ENCODE results near the gene PTPRS. TPM values are rescaled to one million over a fixed set of nuclear protein-coding genes. Genes with fewer than 3 reads are reported as not detected.

Gene PTPRS
- polyA plus RNA-seq, 1 donor: 44.8 TPM

DNA sequence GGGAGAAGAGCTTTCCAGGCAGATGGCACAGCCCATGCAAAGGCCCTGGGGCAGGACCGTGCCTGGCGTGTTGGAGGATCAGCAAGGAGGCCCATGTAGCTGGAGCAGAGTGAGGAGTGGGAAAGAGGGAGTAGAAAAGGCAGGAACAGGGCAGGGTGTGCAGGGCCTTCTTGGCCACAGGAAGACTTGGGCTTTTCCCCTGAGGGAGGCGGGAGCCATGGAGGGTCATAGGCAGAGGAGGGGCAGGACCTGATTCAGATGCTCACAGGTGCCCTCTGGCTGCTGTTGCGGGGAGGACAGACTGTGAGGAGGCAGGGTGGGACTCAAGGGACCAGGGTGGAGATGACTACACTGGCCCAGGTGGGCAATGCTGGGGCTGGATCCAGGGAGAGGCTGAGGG is 13.8 kb upstream of the PTPRS start:
- DNase-seq: no peak

DNA sequence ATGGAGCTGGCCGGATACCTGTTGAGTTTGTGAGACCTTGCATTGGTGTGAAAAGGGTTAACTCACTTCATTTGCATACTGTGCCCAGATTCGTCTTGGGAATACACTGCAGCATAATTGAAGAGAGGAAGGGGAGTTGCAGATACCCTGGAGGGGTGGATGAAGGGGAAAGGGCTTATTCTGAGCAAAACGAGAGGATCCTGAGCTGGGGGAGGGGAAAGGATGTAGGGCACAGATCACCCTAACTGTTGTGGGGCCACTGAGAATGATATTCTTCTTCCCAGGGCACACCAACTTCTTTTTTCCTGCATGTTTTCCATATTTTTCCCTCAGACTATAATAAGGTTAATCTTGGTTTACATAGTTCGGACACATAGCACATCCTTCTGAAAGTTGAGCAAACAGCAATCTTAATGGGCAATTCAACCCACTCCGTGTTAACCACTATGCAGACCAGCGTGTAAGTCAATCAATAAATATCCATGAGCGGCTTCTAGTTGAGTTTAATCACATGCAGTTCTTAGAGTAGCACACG is 11.7 kb upstream of the PTPRS start:
- no peak for DNase-seq

DNA sequence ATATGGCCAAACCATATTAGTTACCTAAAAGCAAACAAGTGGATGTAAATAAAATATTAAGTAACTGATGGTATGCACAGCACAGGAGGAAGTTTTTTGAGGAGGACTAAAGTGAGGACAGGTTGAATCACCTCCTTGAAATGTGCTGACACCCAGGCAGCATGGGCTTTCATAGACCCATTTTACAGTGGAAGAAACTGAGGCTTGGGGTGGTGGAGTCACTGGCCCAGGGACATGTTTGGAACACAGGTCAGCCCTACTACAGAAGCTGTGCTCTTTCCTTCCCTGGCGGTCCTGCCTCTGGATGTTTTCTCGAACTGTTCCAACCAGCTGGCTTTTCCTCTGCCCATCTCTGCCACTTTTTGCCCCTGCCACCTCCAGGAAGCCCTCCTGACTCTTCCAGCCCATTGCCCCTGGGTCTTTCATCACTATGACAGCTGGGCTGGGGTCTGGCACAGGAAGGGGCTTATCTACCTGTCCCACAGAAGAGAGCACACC is 11.2 kb upstream of the PTPRS start:
- no peak for DNase-seq

GRCh38 chr19:5349041-5349440 is 8.4 kb upstream of the PTPRS start:
- no peak for DNase-seq

- DNase-seq: no peak
Observed at GRCh38 chr19:5345895-5346386, 5.3 kb upstream of the PTPRS start.

GRCh38 chr19:5343848-5344247 is 3.2 kb upstream of the PTPRS start:
- DNase-seq: no peak

DNA sequence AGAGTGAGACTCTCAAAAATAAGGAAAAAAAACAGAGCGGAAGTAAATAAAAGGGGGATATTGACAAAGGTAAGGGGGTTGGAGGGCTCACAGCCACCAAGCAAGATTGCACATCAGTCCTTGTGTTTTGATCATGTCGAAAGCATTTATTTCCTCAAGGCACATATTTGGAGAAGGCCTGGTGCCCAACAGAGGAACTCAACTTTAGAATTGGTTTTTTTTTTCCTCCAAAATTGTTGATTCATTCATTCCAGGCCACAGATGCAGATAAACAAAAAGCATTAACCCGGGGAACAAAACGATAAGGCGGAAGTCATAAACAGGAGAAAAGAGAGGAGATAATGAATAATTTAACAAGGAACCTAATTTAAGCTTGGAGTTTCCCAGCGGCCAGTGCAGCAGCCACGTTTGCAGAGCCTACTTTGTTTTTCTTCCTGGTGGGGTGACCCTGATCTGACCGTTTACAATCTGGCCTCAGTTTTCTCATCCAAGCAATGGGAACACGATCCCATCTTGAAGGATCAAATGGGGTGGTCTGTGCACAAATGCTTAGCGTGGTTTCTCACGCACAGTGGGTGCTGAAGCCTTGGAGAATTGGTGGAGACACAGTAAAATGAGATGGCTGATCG is 2.1 kb upstream of the PTPRS start:
- DNase-seq: no peak

- no peak for DNase-seq
Observed at GRCh38 chr19:5341981-5342380, 1.4 kb upstream of the PTPRS start.

GRCh38 chr19:5341448-5341820 is 822 bp upstream of the PTPRS start:
- DNase-seq: no peak

- DNase-seq: no peak
Observed at GRCh38 chr19:5339950-5340636, 519 bp downstream of the PTPRS start.

DNA sequence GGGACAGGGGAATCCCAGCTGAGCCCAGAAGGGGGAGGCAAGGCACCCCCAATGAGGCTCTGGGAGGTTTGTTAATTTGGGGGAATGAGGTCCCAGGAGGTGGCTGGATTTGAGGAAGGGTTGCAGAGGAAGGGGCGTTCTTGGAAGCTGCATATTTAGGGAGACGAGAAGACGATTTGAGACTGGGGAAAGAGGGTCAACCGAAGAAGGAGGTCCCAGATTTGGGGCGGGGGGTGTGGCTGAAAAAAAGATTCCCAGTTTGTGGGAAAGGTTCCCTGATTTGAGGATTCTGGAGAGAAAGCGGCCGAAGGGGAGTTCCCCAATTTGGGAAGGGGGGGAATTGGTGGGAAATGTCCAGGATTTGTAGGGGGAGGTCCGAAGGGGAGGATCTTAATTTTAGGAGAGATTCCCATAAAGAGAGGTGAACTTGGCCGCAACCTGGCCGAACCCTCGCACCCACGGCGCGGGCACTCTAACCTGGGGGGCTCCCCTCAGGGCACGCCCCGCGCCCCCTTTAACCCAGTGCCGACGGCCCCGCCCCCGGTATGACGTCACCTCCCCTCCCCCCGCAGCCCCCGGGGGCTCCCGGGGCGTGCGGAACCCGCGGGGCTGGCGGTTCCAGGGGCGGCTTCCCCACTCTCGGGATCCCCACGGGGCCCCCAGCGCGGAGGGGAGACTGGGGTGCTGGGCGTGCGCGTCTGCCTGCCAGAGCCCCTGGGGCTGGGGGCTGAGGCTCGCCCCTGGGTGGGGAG is 1.2 kb downstream of the PTPRS start:
- DNase-seq: no peak

- no peak for DNase-seq
Observed at GRCh38 chr19:5338656-5339197, 1.9 kb downstream of the PTPRS start.

- DNase-seq: no peak
Observed at GRCh38 chr19:5337708-5338655, 2.6 kb downstream of the PTPRS start.

DNA sequence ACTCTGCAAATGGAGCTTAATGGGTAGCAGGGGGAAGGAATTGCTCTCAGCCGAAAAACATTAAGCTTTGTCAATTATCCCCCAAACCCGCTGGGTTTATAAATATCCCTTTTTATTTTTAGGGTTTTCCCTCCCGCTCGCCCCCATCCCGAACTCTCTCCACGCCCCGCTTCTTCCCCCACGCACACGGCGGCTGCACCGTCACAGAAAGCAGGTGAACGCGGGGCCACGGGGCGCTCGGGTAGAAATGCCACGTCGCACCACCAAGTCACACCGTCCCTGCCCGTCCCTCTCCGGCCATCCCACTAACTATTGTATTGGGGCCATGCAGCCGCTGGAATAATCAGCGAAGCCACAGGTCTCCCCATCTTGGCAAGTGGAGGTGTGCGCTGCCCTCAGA is 3.5 kb downstream of the PTPRS start:
- DNase-seq: no peak

GRCh38 chr19:5336195-5336965 is 4.2 kb downstream of the PTPRS start:
- no peak for DNase-seq

DNA sequence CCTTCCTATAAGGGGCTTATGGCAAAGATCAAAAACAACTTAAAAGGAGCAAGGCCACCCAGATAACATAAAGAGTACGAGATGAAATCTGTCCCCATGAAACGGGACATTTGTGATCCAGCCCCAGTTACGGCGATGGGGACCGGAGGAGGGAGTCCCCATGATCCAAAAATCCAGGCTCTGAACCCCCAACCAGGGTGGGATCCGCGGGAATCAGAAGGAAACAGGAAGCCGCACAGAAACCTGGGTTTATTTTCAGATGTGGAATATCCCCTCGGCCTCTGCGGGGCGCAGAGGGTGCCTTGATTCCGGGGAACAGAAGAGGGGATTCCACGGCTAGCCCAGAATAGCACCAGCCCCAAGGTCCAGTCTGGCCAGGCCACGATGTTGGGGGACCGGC is 5.0 kb downstream of the PTPRS start:
- DNase-seq: no peak

- no peak for DNase-seq
Observed at GRCh38 chr19:5334824-5335500, 5.7 kb downstream of the PTPRS start.

DNA sequence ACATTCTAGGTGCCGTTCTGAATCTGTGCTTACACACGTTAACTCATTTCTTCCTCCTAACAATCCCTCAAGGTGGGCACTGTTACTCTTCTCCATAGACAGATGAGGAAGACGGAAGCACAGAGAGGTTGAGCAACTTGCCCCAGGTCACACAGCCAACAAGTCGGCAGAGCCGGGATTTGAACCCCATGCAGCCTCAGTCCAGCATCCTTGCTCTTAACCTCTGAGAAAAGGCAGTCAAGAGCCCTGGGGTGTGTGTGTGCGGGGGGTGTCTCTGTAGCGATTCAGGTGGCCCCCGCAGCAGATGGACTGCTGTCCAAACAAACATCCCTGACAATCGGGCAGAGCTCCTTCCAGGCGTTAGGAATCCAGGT is 6.3 kb downstream of the PTPRS start:
- no peak for DNase-seq

- no peak for DNase-seq
Observed at GRCh38 chr19:5333581-5334365, 6.8 kb downstream of the PTPRS start.

GRCh38 chr19:5332501-5332900 is 8.1 kb downstream of the PTPRS start:
- no peak for DNase-seq

Data from hindlimb muscle (tissue), 1 donor.